Renal cortical epithelial cell (primary cell): ENCODE data around the gene CHRD. TPM values are rescaled to one million over a fixed set of nuclear protein-coding genes. Genes with fewer than 3 reads are reported as not detected.
"Not testable (repeated sequence)": the region's sequence is repeated elsewhere in the genome, so short reads cannot be mapped to it uniquely, and the experiment has no call there.

Experiments
- DNase-seq: peaks from one replicate; pipeline ENCODE4 v3.0.0-alpha.2; 2011; ENCODE audit warnings: low read depth
- total RNA-seq: library from RNA; depleted of rRNA; stranded (reverse); fragments of >200 nt; gene quantifications from 2 replicates; pipeline ENCODE4 v1.2.3, GENCODE V29; 2014

CHRD gene
- 3.0 and 23.9 TPM in 2 replicates for total RNA-seq

DNA sequence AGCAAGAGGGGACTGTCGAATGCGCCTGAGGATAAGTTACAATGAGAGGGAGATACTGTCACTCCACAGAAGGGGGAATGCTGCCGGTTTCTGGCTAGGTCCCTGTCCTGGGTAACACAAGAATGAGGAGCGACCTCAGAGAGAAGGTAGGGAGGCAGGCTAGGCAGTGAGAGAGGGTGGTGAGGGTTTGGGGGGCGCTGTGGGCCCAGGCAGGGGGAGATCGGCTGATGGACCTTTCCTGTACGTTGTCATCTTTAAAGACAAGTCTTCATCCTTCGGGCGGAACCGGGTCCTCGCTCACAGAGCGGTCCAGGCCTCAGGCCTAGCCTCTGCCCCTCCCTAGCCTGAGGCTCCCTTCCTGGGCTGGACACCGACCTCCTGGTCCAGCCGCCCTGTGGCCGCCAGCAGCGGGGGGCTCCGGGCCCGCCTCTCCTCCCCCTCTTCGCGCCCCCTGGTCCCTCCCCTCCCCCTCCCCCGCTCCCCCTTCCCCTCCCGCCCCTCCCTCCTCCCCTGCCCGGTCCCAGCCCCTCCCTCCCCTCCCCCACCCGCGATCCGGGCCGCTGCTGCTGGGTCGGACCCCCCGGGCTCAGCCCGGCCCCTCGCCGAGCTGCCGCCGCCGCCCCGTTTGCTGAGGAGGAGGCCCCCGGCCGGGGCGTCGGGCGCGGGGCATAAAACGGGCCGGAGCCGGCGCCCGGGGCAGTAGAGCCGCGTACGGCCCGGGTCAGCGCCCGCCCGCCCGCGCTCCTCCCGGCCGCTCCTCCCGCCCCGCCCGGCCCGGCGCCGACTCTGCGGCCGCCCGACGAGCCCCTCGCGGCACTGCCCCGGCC, at the start of gene CHRD:
Gene CHRD (plus strand): TSS at position 697 of the 827 bp plus-strand sequence. CDS start 265 bp downstream, outside the sequence.
- no peak for DNase-seq

DNA sequence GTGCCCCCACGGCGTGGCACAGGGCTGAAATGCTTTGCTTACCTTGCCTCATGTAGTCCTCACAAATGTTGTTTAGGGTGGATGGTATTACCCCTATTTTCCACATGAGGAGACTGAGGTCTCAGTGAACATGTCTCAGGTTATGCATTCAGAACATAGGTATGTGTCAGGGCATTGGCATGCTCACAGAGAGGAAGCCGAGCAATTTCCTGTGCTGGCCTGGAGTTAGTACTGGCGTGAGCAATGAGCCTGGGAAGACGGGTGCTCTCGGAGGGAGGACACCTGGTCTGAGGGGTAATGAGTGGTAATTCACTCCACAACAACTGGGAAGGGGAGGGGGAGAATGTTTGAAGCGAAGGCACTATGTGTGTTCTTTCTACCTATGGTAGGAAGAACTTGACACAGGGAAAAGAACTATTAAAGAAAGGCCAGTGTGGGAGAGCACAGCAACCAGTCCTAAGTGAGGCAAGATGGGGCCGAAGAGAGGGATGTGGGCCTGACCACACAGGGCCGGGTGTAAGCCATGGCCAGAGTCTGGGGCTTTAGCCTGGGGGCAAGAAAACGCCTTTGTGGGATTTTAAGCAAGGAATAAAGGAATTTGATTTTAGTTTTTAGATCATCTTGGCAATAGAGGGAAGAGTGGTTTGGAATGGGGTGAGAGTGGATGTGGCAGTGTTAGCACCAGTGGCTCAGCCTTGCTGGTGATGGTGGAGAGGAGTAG, 47.3 kb upstream of the CHRD start:
- DNase-seq, result peak; percentile 92

DNA sequence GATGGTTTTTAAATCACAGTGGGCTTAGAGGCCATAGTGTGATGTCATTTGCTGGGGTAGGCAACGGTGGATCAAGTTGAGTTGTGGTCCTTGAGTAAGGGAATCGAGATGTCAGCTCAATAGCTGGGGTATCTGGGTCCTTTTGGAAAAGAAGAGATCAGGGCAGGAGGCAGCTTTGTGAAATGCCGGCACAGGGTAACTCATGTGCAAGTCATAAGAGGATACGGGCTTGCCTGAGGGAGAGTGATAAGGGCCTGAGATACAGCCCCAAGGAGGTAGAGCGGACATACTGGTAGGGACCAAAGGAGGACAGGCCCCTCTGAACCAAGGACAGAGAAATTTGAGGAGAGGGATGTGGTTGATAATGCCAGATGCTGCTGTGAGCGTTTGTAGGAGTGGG, 46.7 kb upstream of the CHRD start:
- DNase-seq, result no peak

DNA sequence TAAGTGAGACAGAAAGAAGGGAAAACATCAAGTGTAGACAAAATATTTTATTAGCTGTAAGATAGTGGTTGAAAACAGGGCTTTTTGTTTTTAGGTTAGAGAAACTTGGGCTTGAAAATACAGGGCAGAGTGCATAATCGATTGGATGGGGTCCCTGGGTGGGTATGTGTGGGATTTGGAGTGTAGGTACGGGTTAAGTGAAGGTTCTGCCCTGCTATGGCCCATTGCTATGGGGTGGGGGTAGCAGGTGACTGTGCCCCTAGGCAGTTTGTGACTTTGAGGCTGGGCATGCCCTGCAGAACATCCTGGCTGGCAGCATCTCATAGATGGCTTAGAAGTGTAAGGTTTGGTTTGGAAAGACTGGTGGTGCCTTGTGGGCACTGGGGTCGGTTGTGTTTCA, 46.2 kb upstream of the CHRD start:
- DNase-seq, result no peak

DNA sequence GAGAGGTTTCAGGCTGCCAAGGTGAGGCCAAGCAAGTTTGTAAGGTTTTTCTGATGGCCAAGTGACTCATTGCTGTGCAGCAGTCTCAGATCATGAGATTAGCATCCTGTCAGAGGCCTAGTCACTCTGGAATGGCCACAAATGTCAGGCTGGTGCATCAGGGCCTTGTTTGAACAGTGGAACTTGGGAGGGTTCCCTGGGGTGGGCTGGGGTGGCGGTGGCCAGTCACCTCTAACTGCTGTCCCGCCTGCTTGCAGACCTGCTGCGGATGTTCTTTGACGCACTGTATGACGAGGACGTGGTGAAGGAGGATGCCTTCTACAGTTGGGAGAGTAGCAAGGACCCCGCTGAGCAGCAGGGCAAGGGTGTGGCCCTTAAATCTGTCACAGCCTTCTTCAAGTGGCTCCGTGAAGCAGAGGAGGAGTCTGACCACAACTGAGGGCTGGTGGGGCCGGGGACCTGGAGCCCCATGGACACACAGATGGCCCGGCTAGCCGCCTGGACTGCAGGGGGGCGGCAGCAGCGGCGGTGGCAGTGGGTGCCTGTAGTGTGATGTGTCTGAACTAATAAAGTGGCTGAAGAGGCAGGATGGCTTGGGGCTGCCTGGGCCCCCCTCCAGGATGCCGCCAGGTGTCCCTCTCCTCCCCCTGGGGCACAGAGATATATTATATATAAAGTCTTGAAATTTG, 45.2 kb upstream of the CHRD start:
- DNase-seq, result peak; percentile 74

DNA sequence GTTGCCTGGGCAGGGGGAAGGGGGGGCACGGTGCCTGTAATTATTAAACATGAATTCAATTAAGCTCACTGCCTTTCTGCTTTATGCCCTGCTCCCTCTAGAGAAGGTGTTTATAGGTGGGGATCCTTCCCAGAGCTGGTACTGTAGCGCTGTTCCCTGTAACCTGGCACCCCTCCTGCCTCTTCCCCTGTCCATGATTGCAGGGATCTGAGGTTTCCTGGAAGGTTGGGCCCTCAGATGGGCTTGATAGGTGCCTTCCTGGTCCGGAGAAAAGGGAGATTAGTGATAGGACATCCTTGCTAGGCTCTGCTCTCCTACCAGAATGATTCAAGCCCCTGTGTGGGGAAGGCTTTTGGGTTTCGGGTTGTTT, 44.6 kb upstream of the CHRD start:
- no peak for DNase-seq

DNA sequence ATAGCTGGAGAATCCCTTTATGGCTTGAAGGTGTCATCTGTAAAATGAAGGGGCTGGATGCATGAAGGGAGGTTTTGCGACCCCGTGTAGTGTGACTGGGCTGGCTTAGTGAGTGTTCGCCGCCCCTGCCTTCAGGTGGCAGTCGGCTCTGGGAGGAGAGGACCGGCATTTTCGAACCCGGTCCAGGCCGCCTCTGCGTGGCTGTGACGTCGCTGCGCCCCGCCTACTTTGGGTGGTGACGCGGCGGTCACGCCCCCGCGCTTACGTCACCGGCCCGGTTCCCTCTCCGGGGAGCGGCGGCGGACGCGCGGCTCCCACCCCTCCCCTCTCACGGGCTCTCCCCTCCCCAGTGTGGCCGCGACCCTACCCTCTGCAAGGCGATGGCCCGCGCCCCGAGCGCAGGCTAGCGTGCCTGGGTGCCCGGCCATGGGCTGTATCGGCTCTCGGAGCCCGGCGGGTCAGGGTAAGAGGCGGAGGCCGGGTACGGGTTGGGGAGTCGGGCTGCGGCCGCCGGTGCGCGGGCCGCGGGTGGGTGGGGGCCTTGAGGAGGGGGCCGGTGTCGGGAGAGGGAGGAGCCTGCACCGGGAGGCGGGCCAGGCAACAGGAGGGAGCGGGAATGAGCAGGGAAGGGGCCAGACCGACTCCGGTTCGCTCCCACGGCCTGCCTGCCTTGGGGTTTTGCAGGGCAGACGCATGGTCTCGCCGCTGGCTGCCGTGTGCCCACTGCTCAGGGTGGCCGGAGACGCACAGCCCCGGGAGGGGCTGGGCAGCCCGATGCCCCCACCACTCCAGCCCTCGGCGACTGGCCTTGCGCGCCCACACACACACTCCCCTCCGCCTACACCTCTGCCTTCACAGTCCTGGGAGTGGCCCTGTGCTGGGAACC, 44.0 kb upstream of the CHRD start:
- DNase-seq, result peak; percentile 51

DNA sequence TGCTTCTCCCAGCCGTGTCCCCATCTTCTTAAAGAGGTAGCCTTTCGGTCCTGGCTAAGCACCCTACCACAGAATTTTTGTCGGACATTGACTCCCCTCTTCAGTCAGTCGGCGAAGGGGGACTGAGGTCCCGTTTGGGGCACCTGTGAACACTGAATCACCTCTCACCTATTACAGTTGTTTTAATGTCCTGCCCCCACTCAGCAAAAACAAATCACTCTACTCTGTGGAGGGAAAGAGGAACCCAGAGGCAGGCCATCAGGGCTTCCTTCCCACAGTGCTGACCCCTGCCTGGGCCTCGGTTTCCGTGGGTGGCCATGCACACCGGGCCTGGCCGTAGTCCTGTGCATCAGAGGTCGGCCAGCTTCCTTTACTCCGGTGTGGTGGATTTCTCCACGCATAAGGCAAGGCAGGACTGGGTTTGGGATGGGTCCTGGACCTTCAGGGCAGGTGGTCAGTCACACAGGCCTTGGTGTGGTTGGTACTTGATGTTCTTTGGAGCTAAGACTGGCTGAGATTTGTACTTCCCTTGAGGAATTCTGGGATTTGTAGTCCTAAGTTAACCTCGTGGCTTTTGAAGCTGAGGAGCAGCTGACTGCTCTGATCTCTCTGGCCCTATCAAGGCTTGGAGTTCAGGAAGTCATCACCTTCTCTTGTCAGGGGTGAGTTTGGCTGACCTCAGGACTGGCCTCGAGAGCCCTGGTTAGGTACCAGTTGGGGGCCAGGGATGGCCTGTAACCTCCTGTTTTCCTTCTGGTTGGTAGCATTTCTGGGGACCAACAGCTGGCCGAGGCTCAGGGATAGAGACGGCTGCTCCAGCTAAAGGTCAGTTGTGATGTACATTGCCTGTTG, 43.1 kb upstream of the CHRD start:
- DNase-seq, result peak; percentile 72

DNA sequence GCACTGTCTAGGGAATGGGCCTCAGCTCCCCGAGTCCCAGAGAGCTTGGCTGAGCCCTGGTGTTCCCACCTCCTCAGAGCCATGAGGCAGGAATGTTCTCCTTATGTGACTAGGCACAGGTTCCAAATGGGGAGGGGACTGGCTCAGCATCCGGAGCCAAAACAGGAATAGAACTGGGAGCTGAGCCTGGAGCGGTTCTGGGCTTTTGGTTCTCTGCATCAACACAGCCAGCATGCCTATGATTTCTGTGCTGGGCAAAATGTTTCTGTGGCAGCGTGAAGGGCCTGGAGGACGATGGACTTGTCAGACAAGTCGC, 42.5 kb upstream of the CHRD start, which contains the start of gene FAM131A:
Gene FAM131A (plus strand): TSS at position 202 of the 316 bp plus-strand sequence. CDS start 31 bp downstream, at position 233.
- no peak for DNase-seq

DNA sequence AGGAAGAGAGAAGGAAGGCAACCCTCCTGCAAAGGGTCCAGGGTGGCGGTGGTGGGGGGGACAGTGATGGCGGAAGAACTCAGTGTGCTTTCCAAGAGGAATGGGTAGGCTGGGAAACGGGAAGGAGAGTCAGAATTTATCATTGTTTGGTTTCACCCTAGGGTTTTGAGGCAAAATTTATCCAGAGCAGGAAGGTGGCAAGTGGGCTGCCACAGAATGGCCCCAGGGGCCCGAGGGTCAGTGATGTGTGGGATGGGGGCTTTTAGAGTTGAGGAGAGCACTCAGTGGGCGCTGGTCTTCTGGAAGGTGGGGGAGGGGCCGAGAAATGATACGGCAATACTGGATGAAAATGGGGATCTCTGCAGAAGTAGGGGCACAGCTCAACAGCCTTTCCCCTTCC, 41.9 kb upstream of the CHRD start:
- DNase-seq, result no peak

DNA sequence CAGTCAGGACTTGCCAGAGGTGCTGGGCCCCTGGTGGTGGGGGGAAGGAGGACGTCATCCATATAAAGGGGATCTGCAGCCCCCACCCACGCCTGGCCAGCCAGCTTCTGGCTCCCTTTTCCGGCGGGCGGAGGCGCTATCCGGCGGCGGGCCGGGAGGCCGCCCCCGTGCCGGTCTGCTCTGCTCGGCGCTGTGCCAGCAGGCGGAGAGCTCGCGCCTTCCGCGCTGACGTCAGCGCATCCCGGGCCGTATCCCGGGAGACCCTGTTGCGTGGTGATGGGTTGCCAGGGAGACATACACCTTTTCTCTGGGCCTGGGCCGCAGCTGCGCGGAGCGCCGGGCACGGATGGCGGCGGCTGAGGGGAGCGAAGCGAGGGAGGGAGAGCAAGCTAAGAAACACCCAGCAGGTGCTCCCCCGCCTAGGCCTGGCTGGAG, 41.3 kb upstream of the CHRD start:
- no peak for DNase-seq

DNA sequence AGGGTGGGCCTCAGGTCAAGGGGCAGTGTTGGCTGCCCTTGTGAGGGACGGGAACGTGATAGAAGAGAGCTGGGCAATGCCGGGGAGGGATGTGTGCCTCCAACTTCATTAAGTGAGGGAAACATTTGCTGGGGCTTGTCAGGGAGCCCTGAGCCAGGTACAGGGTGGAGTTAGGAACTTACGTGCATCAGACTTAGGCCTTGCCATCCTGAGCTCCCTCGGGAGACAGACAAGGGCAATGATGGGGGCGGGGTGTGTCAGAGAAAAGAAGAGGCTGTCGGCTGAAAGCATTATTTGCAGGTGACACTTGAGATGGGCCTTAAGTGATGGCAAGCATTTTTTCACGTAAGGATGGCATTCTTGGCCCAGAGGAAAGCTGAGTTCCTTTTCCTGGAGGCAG, 40.9 kb upstream of the CHRD start:
- DNase-seq, result no peak

DNA sequence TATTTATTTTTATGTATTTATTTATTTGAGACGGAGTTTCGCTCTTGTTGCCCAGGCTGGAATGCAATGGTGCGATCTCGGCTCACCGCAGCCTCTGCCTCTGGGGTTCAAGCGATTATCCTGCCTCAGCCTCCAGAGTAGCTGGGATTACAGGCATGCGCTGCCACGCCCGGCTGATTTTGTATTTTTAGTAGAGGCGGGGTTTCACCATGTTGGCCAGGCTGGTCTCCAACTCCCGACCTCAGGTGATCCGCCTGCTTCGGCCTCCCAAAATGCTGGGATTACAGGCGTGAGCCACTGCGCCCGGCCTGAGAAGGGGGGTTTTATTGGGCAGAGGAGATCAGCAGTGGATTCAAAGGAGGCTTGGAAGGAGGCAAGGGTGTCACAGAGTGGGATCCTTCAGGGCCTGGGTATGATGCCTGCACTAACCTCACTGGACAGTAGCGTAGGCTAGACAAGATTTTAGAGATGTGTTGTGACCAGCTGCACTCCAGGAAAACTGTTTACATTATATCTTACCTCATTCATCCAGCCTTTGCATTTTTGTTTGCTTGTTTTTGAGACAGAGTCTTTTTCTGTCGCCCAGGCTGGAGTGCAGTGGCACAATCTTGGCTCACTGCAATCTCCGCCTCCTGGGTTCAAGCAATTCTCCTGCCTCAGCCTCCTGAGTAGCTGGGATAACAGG, 40.3 kb upstream of the CHRD start:
- DNase-seq, result not testable (repeated sequence)

DNA sequence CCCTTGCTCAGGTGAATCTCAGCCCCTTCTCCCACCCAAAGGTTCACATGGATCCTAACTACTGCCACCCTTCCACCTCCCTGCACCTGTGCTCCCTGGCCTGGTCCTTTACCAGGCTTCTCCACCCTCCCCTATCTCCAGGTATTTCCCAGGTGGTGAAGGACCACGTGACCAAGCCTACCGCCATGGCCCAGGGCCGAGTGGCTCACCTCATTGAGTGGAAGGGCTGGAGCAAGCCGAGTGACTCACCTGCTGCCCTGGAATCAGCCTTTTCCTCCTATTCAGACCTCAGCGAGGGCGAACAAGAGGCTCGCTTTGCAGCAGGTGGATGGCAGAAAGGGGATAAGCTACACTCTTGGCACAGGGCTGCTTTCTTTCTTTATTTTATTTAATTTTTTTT, 37.9 kb upstream of the CHRD start:
- peak; percentile 22 for DNase-seq

DNA sequence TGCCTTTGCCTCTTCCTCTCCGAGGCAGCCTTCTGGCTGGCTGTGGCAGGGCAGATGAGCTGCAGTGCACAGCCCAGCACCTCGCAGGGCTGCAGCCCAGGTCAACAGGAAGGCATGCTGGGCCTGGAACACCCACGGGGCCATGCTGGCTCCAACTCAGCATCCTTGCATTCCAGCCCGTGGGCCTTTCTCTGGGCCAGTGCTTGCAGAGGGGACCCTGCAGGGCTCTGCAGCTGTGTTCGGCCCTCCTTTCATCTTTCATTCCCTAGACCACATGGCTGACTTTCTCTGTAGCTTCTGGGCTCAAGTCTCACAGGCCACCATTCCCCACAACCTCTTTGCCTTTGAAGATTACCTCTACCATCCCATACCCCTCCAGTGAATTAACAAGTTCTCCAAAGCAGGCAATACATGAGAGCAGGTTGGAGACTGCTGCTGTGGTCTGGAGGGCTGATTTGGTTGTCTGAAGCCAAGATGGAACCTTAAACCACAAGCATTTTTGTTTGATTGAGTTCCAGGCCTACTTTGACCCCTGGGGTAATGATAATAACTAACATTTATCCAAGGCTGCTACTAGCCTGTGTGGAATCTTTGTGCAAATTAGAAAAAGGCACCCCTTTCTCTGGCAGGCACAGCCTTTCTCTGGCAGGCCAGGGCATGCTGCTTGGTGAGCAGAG, 36.5 kb upstream of the CHRD start:
- DNase-seq, result no peak

DNA sequence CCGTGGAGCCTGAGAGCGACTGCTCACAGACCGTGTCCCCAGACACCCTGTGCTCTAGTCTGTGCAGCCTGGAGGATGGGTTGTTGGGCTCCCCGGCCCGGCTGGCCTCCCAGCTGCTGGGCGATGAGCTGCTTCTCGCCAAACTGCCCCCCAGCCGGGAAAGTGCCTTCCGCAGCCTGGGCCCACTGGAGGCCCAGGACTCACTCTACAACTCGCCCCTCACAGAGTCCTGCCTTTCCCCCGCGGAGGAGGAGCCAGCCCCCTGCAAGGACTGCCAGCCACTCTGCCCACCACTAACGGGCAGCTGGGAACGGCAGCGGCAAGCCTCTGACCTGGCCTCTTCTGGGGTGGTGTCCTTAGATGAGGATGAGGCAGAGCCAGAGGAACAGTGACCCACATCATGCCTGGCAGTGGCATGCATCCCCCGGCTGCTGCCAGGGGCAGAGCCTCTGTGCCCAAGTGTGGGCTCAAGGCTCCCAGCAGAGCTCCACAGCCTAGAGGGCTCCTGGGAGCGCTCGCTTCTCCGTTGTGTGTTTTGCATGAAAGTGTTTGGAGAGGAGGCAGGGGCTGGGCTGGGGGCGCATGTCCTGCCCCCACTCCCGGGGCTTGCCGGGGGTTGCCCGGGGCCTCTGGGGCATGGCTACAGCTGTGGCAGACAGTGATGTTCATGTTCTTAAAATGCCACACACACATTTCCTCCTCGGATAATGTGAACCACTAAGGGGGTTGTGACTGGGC, 35.1 kb upstream of the CHRD start:
- no peak for DNase-seq

DNA sequence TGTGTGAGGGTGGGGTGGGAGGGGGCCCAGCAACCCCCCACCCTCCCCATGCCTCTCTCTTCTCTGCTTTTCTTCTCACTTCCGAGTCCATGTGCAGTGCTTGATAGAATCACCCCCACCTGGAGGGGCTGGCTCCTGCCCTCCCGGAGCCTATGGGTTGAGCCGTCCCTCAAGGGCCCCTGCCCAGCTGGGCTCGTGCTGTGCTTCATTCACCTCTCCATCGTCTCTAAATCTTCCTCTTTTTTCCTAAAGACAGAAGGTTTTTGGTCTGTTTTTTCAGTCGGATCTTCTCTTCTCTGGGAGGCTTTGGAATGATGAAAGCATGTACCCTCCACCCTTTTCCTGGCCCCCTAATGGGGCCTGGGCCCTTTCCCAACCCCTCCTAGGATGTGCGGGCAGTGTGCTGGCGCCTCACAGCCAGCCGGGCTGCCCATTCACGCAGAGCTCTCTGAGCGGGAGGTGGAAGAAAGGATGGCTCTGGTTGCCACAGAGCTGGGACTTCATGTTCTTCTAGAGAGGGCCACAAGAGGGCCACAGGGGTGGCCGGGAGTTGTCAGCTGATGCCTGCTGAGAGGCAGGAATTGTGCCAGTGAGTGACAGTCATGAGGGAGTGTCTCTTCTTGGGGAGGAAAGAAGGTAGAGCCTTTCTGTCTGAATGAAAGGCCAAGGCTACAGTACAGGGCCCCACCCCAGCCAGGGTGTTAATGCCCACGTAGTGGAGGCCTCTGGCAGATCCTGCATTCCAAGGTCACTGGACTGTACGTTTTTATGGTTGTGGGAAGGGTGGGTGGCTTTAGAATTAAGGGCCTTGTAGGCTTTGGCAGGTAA, 34.3 kb upstream of the CHRD start:
- DNase-seq, result peak; percentile 93
